ENCODE results near the gene SERPINB6. TPM values are rescaled to one million over a fixed set of nuclear protein-coding genes. Genes with fewer than 3 reads are reported as not detected.
A peak's percentile ranks its signal among the peaks of the same experiment; 100 is the strongest.

Gene SERPINB6
- total and polyA plus RNA-seq, 9 of the 15 experiments (the other 6 are each of a cell fraction or from before 2014, with no cell fraction given) = 86.6 to 211 (median 143) TPM

DNA sequence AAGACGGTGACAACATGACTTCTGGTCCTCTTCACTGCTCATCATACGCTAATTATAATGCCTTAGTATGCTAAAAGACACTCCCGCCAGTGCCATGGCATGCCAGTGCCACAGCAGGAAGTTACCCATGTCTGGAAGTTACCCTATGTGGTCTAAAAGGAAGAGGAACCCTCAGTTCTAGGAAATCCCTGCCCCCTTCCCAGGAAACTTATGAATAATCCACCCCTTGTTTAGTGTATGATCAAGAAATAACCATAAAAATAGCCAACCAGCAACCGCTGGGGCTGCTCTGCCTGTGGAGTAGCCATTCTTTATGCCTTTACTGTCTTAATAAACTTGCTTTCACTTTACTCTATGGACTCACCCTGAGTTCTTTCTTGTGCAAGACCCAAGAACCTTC lies 52.4 kb downstream of the SERPINB6 start:
- Histone ChIP-seq H3K4me2 (ENCODE audit: insufficient read depth, low read length) (no peak overlapping the region), H2AFZ (ENCODE audit: low read depth, low read length) (peak overlapping the region; percentile 69), H3K27me3 (ENCODE audit: control insufficient read depth in 2 of 2, insufficient read depth in 2 of 2, low read length in 2 of 2) (no peaks in the 10 kb centered on the region), H3K9ac (ENCODE audit: insufficient read depth in 1 of 2, low read depth in 2 of 2, low read length in 2 of 2) (0 out of 4 replicates have a peak overlapping the region, but pooled peaks of 1 of the 2 experiments have one; percentile 27), H4K20me1 (replicated peaks; ENCODE audit: control insufficient read depth, insufficient read depth, low read length) (no peaks in the 10 kb centered on the region), H3K4me1 (replicated peaks in 1 of 2; ENCODE audit: control insufficient read depth in 2 of 2, insufficient read depth in 2 of 2, low read length in 2 of 2) (peaks cover 13 to 14% of the 10 kb centered on the region in 2 experiments; a peak in 3 of 5 replicates), H3K36me3 (ENCODE audit: control insufficient read depth, insufficient read depth, low read length) (no peaks in the 10 kb centered on the region), H3K9me1 (ENCODE audit: control insufficient read depth, insufficient read depth, low read length) (no peaks in the 10 kb centered on the region), H3K9me3 (replicated peaks; ENCODE audit: control insufficient read depth, insufficient read depth, low read depth, low read length) (no peaks in the 10 kb centered on the region), H3K79me2 (ENCODE audit: control insufficient read depth, insufficient read depth, low read length) (no peaks in the 10 kb centered on the region), H3K27ac (ENCODE audit: extremely low read depth, low read depth, low read length) (no peak overlapping the region), H3K4me3 (no peak overlapping the region)
- ATAC-seq = no peak
- in situ Hi-C loops (cut with MboI) (no loop called here), intact Hi-C loops (cut with micrococcal nuclease) (loop anchor here (2.0 kb wide), 1 partner anchor 72 kb away; no protein-coding TSS in a partner anchor)
- FAIRE-seq = peak; percentile 23
- 51% methylated on average over 4 of the region's 4 CpGs for WGBS (ENCODE audit: insufficient coverage, low coverage, missing lambda C conversion rate)
- no peak for DNase-seq (ENCODE audit: extremely low read depth in 1 of 4, low spot score in 3 of 4)
- CTCF ChIA-PET (ENCODE audit: low intra/inter-chr PET ratio) = interaction anchor here (0.6 kb wide), 2 partner anchors 67 to 73 kb away, joined by 3 read pairs; no protein-coding TSS in a partner anchor
- POLR2A ChIA-PET = no interaction called here
- no TSS peak for BruUV-seq (replicated peaks)
- TF ChIP-seq, protein P1, sequence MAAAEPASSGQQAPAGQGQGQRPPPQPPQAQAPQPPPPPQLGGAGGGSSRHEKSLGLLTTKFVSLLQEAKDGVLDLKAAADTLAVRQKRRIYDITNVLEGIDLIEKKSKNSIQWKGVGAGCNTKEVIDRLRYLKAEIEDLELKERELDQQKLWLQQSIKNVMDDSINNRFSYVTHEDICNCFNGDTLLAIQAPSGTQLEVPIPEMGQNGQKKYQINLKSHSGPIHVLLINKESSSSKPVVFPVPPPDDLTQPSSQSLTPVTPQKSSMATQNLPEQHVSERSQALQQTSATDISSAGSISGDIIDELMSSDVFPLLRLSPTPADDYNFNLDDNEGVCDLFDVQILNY (CRISPR knock-in tag; IDR thresholded peaks at IDR 0.05) = no peak
- no peak for TF ChIP-seq IFI16 (CRISPR knock-in tag; IDR thresholded peaks at IDR 0.05)
- TF ChIP-seq FIP1L1 (IDR thresholded peaks at IDR 0.05; ENCODE audit: low read depth, low read length, poor library complexity, severe bottlenecking) = no peak
- no peak for TF ChIP-seq CC2D1A (IDR thresholded peaks at IDR 0.05)
- TF ChIP-seq STAT5A (IDR thresholded peaks at IDR 0.05; ENCODE audit: borderline replicate concordance, low read length) = peak; percentile 48
- TF ChIP-seq LEF1 (IDR thresholded peaks at IDR 0.05) = no peak
- TF ChIP-seq TARDBP (IDR thresholded peaks at IDR 0.05) = no peak
- no peak for TF ChIP-seq SREBF1 (IDR thresholded peaks at IDR 0.05; ENCODE audit: borderline replicate concordance, low read depth, low read length)

Data from K562 (cell line).